IPS-NIHi11 (cell line): ENCODE results near the gene MGAT4B.
"Not testable (repeated sequence)": the region's sequence is repeated elsewhere in the genome, so short reads cannot be mapped to it uniquely, and the experiment has no call there.

Source experiments
- DNase-seq: peaks from one replicate; pipeline ENCODE4 v3.0.0; 2012; ENCODE audit warnings: mixed read lengths, low spot score

MGAT4B gene

GRCh38 chr5:179795049-179795862 lies 11.4 kb downstream of the MGAT4B start:
- peak; percentile 65 for DNase-seq

GRCh38 chr5:179794575-179794974 lies 12.1 kb downstream of the MGAT4B start:
- no peak for DNase-seq

GRCh38 chr5:179794171-179794570 lies 12.5 kb downstream of the MGAT4B start:
- DNase-seq, result no peak

- no peak for DNase-seq
Observed at GRCh38 chr5:179793468-179794139, 13.1 kb downstream of the MGAT4B start, which contains the start of gene LTC4S. TSS of gene LTC4S (plus strand) at chr5:179793986. CDS start at chr5:179794081, 95 bp downstream.

GRCh38 chr5:179792612-179793467 lies 13.8 kb downstream of the MGAT4B start:
- no peak for DNase-seq

- no peak for DNase-seq
Observed at GRCh38 chr5:179791881-179792611, 14.6 kb downstream of the MGAT4B start.

GRCh38 chr5:179789278-179789677 lies 17.4 kb downstream of the MGAT4B start:
- not testable (repeated sequence) for DNase-seq

GRCh38 chr5:179788193-179788854 lies 18.3 kb downstream of the MGAT4B start:
- DNase-seq, result no peak

GRCh38 chr5:179786861-179787260 lies 19.8 kb downstream of the MGAT4B start:
- no peak for DNase-seq

- no peak for DNase-seq
Observed at GRCh38 chr5:179783128-179783527, 23.5 kb downstream of the MGAT4B start.

GRCh38 chr5:179781846-179782245 lies 24.8 kb downstream of the MGAT4B start:
- DNase-seq, result no peak

GRCh38 chr5:179780362-179780761 lies 26.3 kb downstream of the MGAT4B start:
- DNase-seq, result no peak

GRCh38 chr5:179779826-179780225 lies 26.8 kb downstream of the MGAT4B start:
- no peak for DNase-seq

GRCh38 chr5:179778591-179778990 lies 28.1 kb downstream of the MGAT4B start:
- DNase-seq, result no peak

GRCh38 chr5:179777909-179778308 lies 28.8 kb downstream of the MGAT4B start:
- DNase-seq, result no peak

GRCh38 chr5:179777456-179777855 lies 29.2 kb downstream of the MGAT4B start:
- DNase-seq, result no peak

GRCh38 chr5:179776411-179776938 lies 30.2 kb downstream of the MGAT4B start:
- no peak for DNase-seq

GRCh38 chr5:179774442-179774841 lies 32.2 kb downstream of the MGAT4B start:
- DNase-seq, result no peak

- no peak for DNase-seq
Observed at GRCh38 chr5:179773686-179774040, 33.0 kb downstream of the MGAT4B start.

GRCh38 chr5:179772351-179772750 lies 34.3 kb downstream of the MGAT4B start:
- no peak for DNase-seq

- DNase-seq, result no peak
Observed at GRCh38 chr5:179771311-179771895, 35.3 kb downstream of the MGAT4B start.
